Right lobe of liver (tissue), 4 donors: ENCODE data around the gene C1R.

ENCODE experiments used
- CTCF ChIP-seq, 4 donors: fragments of 200-600 bp in 3 of 4; fragments of 450-650 bp in 1 of 4; IDR thresholded peaks; one replicate each; pipeline versions ENCODE4 v1.5.1 to v1.8.0; 2016 to 2022; ENCODE audit warnings: antibody characterized with exemption in 4 of 4, mild to moderate bottlenecking in 2 of 4
- POLR2A ChIP-seq: fragments of 450-650 bp; IDR thresholded peaks from one replicate; pipeline ENCODE4 v1.6.1; 2017; ENCODE audit warnings: antibody characterized with exemption, mild to moderate bottlenecking
- donor health status: DM: no; HTN: no; CAD: no.
- donor health status: DM: no; HTN: no; CAD: no.
- donor health status: DM: no; HTN: yes; CAD: no.

- TF ChIP-seq CTCF (IDR thresholded peaks at IDR 0.05) (no peak), POLR2A (no peak)
These were observed 42.3 kb upstream of the C1R start for GRCh38 chr12:7134396-7135166.
